K562 treated with DMSO at 1 percent for 24 hours (cell line): ENCODE results near the gene SLC34A2. TPM values are rescaled to one million over a fixed set of nuclear protein-coding genes. Genes with fewer than 3 reads are reported as not detected.

Experiments
- total RNA-seq: library from RNA; unstranded; fragments of 300-600 nt; gene quantifications from 2 replicates; pipeline ENCODE4 v1.2.3, GENCODE V29; 2022; ENCODE audit warnings: low read depth; ENCODE audit not compliant: insufficient read depth

Gene SLC34A2
- not detected in 2 replicates for total RNA-seq

GRCh38 chr4:25654971-25655963 is at the start of gene SLC34A2:
TSS of gene SLC34A2 (plus strand) at chr4:25655851. CDS start at chr4:25662501, 6,650 bp downstream.

Other genes starting within 250 kb of the SLC34A2 start
- gene SEL1L3, start 207.1 kb downstream of the SLC34A2 start, total RNA-seq: 42.5 and 45.6 TPM in 2 replicates